Memory B cell (primary cell): Measurements from ENCODE around the gene HHATL.
A peak's percentile ranks its signal among the peaks of the same experiment; 100 is the strongest.

ENCODE experiments used
- ATAC-seq: fragments of 150-1000 bp; cut with Tn5 transposase; 2 replicates; pipeline ENCODE4 v1.10.0; 2021; ENCODE audit warnings: low read depth, mild to moderate bottlenecking, moderate library complexity
- DNase-seq, 2 donors: peaks; one replicate each; pipeline ENCODE4 v3.0.0; 2022; ENCODE audit warnings: low spot score in 2 of 2
- H3K27ac Mint-ChIP-seq: one replicate; pipeline ENCODE4 v1.8.0; 2022; ENCODE audit warnings: mild to moderate bottlenecking, moderate library complexity, mixed read lengths
- H3K27me3 Mint-ChIP-seq: one replicate; pipeline ENCODE4 v1.8.0; 2022; ENCODE audit warnings: mixed read lengths
- H3K36me3 Mint-ChIP-seq: one replicate; pipeline ENCODE4 v1.8.0; 2022; ENCODE audit warnings: mild to moderate bottlenecking, mixed read lengths
- H3K4me1 Mint-ChIP-seq: one replicate; pipeline ENCODE4 v1.8.0; 2022; ENCODE audit warnings: mixed read lengths
- H3K4me3 Mint-ChIP-seq: one replicate; pipeline ENCODE4 v1.8.0; 2022; ENCODE audit warnings: mild to moderate bottlenecking, moderate library complexity, mixed read lengths
- H3K9me3 Mint-ChIP-seq: one replicate; pipeline ENCODE4 v1.8.0; 2022; ENCODE audit warnings: mixed read lengths

HHATL gene

DNA sequence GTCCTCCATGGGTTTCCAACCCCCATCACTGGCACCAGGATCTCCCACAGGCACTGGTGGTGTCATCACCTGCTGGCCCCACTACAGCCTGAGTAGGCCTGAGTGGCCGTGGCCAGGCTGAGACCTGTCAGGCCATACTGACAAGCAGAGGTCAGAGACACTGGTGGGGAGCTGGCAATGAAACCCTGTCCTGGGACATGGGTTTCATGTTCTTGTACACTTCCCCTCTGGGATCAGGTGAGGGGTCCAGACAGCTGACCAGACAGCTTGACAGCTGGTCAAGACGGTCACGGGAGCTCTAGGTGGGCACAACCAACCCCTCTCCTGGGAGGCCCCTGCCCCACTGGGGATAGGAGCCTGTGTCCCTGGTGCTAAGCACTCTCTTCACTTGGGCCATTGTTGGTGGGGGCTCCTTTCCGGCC is 36.0 kb downstream of the HHATL start:
- Mint-ChIP-seq H3K4me3 (no peak overlapping the region), H3K27me3 (peaks cover 2% of the 10 kb centered on the region), H3K36me3 (no peaks in the 10 kb centered on the region), H3K4me1 (peaks cover 8% of the 10 kb centered on the region), H3K27ac (no peak overlapping the region), H3K9me3 (no peaks in the 10 kb centered on the region)
- ATAC-seq (no peak), DNase-seq (no peak)

DNA sequence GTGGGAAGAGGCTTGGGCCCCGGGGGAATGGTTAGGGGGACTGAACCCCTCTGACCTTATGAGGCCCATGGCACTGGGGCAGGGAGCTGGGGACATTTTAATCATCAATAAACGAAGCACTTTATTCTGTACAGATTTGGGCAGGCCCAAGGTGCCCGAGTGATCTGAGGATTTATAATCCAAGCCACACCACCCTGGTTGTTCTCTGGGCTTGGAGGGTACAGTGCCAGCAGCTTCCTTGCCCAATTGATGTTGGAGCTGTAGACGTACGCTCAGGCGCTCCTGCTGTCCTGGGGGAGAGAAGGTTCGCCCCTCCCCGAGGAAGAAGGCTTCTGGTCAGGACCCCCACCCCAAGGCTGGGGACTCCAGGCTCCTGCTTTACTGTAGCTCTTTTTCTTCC is 36.6 kb downstream of the HHATL start:
- no peak for ATAC-seq
- Mint-ChIP-seq H3K36me3 (no peaks in the 10 kb centered on the region), H3K9me3 (no peaks in the 10 kb centered on the region), H3K27ac (no peak overlapping the region), H3K4me1 (peaks cover 8% of the 10 kb centered on the region), H3K27me3 (peaks cover 2% of the 10 kb centered on the region), H3K4me3 (no peak overlapping the region)
- DNase-seq, result no peak

- Mint-ChIP-seq H3K27me3 (peaks cover 2% of the 10 kb centered on the region), H3K4me1 (peaks cover 8% of the 10 kb centered on the region), H3K36me3 (no peaks in the 10 kb centered on the region), H3K4me3 (peak overlapping the region; percentile 17), H3K27ac (no peak overlapping the region), H3K9me3 (no peaks in the 10 kb centered on the region)
- no peak for ATAC-seq
- no peak for DNase-seq
Observed at GRCh38 chr3:42665050-42665878, 37.3 kb downstream of the HHATL start.

GRCh38 chr3:42664438-42664803 is 38.2 kb downstream of the HHATL start:
- Mint-ChIP-seq H3K9me3 (no peaks in the 10 kb centered on the region), H3K27me3 (peaks cover 2% of the 10 kb centered on the region), H3K4me3 (peak overlapping the region; percentile 60)

GRCh38 chr3:42663581-42664437 is 38.8 kb downstream of the HHATL start:
- H3K36me3 Mint-ChIP-seq, result no peaks in the 10 kb centered on the region
- peak overlapping the region; percentile 75 for H3K4me3 Mint-ChIP-seq
- peaks cover 2% of the 10 kb centered on the region for H3K27me3 Mint-ChIP-seq
- ATAC-seq, result peak; percentile 80
- H3K27ac Mint-ChIP-seq, result peak overlapping the region; percentile 10
- H3K9me3 Mint-ChIP-seq, result no peaks in the 10 kb centered on the region
- H3K4me1 Mint-ChIP-seq, result peaks cover 11% of the 10 kb centered on the region
- peak; percentile 18 to 36 for DNase-seq

More at GRCh38 chr3:42664438-42664803, 38.2 kb downstream of the HHATL start:
- no peak for DNase-seq
- Mint-ChIP-seq H3K4me1 (peaks cover 11% of the 10 kb centered on the region), H3K27ac (peak overlapping the region; percentile 10), H3K36me3 (no peaks in the 10 kb centered on the region)
- ATAC-seq, result no peak

- H3K4me1 Mint-ChIP-seq, result peaks cover 11% of the 10 kb centered on the region
- peaks cover 2% of the 10 kb centered on the region for H3K27me3 Mint-ChIP-seq
- ATAC-seq, result no peak
- peak overlapping the region; percentile 10 for H3K27ac Mint-ChIP-seq
- no peaks in the 10 kb centered on the region for H3K36me3 Mint-ChIP-seq
- H3K4me3 Mint-ChIP-seq, result no peak overlapping the region
- H3K9me3 Mint-ChIP-seq, result no peaks in the 10 kb centered on the region
- no peak for DNase-seq
Observed at GRCh38 chr3:42662813-42663535, 39.6 kb downstream of the HHATL start.

DNA sequence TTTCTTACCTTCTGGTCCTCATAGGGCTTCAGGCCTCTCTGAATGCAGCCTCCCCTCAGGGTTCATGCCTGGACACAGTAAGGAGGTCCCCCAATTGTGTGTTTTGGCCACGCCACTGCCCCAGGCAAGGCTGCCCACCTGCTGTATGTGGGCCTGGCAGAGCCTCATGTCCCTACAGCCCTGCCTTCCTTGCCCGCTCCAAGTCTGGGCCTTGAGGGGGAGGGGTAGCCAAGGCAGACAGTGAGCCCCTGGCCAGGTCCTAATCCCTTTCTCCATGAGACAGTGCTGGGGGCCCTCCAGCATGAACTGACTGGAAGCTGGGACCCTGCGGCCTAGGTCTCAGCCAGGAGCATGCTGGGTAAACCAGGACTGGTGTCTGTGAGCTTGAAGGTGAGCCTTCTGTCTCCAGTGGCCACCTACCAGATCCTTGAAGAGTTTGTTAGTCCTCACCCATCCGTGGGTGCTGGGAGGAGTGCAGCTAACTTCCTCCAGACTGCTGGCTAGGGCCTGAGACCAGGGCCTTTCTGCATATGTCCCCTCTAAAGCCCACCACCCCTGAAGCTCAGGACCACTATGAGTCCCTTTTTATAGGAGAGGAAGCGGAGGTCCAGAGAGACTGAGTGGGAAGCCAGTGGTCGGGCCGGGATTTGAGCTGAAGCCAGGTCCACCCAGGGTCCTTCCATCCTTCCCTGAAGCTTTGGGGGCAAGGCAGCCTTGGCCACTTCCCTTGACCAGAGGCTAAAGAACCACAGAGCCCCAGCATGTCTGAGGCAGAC is 40.4 kb downstream of the HHATL start:
- Mint-ChIP-seq H3K9me3 (no peaks in the 10 kb centered on the region), H3K4me1 (peaks cover 11% of the 10 kb centered on the region), H3K36me3 (no peaks in the 10 kb centered on the region), H3K27me3 (no peaks in the 10 kb centered on the region), H3K4me3 (no peak overlapping the region), H3K27ac (no peak overlapping the region)
- DNase-seq, result no peak
- no peak for ATAC-seq

- DNase-seq, result no peak
- Mint-ChIP-seq H3K4me3 (no peak overlapping the region), H3K27me3 (no peaks in the 10 kb centered on the region), H3K27ac (no peak overlapping the region), H3K9me3 (no peaks in the 10 kb centered on the region), H3K36me3 (no peaks in the 10 kb centered on the region), H3K4me1 (peaks cover 11% of the 10 kb centered on the region)
- no peak for ATAC-seq
Observed at GRCh38 chr3:42661593-42662022, 41.0 kb downstream of the HHATL start.

DNA sequence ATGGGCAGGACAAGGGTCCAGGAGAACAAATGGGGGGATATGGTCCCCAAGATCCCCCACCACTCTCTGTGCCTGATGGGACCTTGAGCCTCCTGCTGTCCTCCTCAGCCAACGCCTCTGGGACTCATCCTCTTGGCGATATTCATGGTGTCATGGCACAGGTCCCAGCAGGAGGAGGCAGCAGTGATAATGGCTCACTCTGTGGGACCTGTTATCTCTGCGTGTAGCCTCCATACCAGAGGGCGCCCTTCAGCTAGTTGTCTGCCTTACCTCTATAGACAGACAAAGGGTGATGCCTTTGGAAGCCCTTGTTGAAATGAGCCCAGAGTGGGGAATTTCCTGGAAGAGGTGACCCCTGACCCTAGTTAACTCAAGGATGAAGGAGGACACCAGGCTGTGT is 41.7 kb downstream of the HHATL start:
- ATAC-seq, result no peak
- H3K27ac Mint-ChIP-seq, result no peak overlapping the region
- H3K4me1 Mint-ChIP-seq, result peaks cover 13% of the 10 kb centered on the region
- no peaks in the 10 kb centered on the region for H3K27me3 Mint-ChIP-seq
- H3K4me3 Mint-ChIP-seq, result no peak overlapping the region
- H3K9me3 Mint-ChIP-seq, result no peaks in the 10 kb centered on the region
- no peaks in the 10 kb centered on the region for H3K36me3 Mint-ChIP-seq
- DNase-seq, result no peak

DNA sequence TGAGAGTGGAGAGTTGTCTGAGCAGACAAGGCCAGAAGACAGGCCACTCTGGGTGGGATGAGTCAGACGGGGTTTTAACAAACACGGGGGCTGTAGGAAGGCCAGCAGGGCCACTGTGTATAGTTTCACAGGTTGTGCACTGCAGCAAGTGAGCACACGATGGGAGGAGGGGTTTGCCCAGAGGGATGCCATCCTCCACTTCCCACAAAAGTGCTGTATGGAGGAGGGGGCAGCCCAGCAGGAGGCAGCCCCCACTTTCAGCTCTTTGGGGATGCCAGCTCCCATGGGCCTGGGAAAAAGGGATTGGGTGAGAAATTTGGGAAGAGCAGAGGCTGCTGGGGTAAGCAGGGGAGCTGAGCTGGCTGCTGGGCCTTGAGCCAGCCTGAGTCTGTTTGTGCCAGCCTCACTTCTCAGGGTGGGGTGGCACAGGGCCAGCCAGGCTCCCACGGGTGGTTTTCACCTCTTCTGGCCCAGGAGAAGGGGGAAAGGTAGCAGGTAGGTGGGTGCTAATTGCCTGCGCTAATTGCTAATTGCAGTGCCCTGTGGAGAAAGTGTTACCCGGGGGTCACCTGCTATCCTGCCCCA is 42.4 kb downstream of the HHATL start:
- Mint-ChIP-seq H3K36me3 (no peaks in the 10 kb centered on the region), H3K27ac (no peak overlapping the region), H3K4me3 (no peak overlapping the region), H3K4me1 (peaks cover 13% of the 10 kb centered on the region), H3K9me3 (no peaks in the 10 kb centered on the region), H3K27me3 (no peaks in the 10 kb centered on the region)
- DNase-seq (no peak), ATAC-seq (no peak)

DNA sequence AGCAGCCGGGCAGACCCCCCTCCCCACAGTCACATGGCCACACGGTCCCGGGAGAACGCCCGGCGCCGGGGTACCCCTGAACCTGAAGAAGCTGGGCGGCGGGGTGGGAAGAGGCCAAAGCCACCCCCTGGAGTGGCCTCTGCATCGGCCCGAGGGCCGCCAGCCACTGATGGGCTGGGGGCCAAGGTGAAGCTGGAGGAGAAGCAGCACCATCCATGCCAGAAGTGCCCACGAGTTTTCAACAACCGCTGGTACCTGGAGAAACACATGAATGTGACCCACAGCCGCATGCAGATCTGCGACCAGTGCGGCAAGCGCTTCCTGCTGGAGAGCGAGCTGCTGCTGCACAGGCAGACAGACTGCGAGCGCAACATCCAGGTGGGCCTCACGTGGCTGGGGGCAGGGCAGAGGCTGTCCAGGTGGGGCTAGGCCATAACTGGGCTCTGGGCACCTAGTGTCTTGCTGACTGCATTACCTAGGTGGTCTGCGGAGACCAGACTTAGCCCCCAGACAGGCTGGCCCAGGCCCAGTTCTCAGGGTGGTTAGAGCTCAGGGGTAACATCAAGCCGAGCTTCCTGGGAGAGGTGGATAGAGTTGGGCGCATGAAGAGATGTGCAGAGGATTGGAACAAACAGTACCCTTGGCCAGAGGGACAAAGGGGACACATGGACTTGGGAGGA is 43.0 kb downstream of the HHATL start:
- Mint-ChIP-seq H3K4me3 (no peak overlapping the region), H3K27ac (no peak overlapping the region), H3K9me3 (no peaks in the 10 kb centered on the region), H3K27me3 (no peaks in the 10 kb centered on the region), H3K4me1 (peaks cover 13% of the 10 kb centered on the region), H3K36me3 (no peaks in the 10 kb centered on the region)
- ATAC-seq (no peak), DNase-seq (no peak)

- ATAC-seq, result no peak
- no peaks in the 10 kb centered on the region for H3K36me3 Mint-ChIP-seq
- H3K4me3 Mint-ChIP-seq, result no peak overlapping the region
- peaks cover 10% of the 10 kb centered on the region for H3K4me1 Mint-ChIP-seq
- no peak overlapping the region for H3K27ac Mint-ChIP-seq
- H3K9me3 Mint-ChIP-seq, result no peaks in the 10 kb centered on the region
- DNase-seq, result no peak
- no peaks in the 10 kb centered on the region for H3K27me3 Mint-ChIP-seq
Observed at GRCh38 chr3:42658771-42659390, 43.7 kb downstream of the HHATL start.
